CD4-positive, alpha-beta T cell (primary cell): ENCODE data around the gene GNG7. TPM values are rescaled to one million over a fixed set of nuclear protein-coding genes. Genes with fewer than 3 reads are reported as not detected.
"Not testable (repeated sequence)": the region's sequence is repeated elsewhere in the genome, so short reads cannot be mapped to it uniquely, and the experiment has no call there.

Source experiments
- ATAC-seq: fragments of 200-7000 bp; cut with Tn5 transposase; one replicate; pipeline ENCODE4 v1.10.0; 2022; ENCODE audit warnings: mild to moderate bottlenecking; ENCODE audit not compliant: poor library complexity
- CTCF ChIA-PET: fragments of 350-600 bp; sonication (Branson Sonifier 250); formaldehyde crosslinking; loops from one replicate; lab custom pipeline; 2021; ENCODE audit warnings: antibody characterized with exemption, inconsistent platforms; lab: Charles Lee
- POLR2A ChIA-PET: fragments of 350-600 bp; sonication (Branson Sonifier 250); formaldehyde crosslinking; loops from one replicate; lab custom pipeline; 2021; ENCODE audit warnings: antibody characterized with exemption, inconsistent platforms; lab: Charles Lee
- DNase-seq, 14 experiments: peaks; one replicate each; pipeline ENCODE4 v3.0.0-alpha.2; 2013 to 2020; ENCODE audit warnings: mixed read lengths in 2 of 14
- H3K27ac ChIP-seq, 2 donors: one replicate each; pipeline versions ENCODE4 v1.5.1 to v1.7.0; 2013; ENCODE audit warnings: low read length in 2 of 2, low read depth in 1 of 2, mild to moderate bottlenecking in 1 of 2
- H3K27me3 ChIP-seq, 2 experiments: 1 replicate in 1 of 2; 2 replicates in 1 of 2; pipeline versions ENCODE4 v1.6.1 to v1.7.0; 2013; ENCODE audit warnings: low read length in 2 of 2, control low read depth in 1 of 2, mild to moderate bottlenecking in 1 of 2, moderate library complexity in 1 of 2; ENCODE audit not compliant: insufficient read depth in 2 of 2, control insufficient read depth in 1 of 2
- H3K36me3 ChIP-seq: one replicate; pipeline ENCODE4 v1.6.1; 2013; ENCODE audit warnings: low read length, control low read depth; ENCODE audit not compliant: insufficient read depth
- H3K4me1 ChIP-seq: one replicate; pipeline ENCODE4 v1.6.1; 2013; ENCODE audit warnings: low read length, control low read depth; ENCODE audit not compliant: insufficient read depth
- H3K4me3 ChIP-seq: one replicate; pipeline ENCODE4 v1.5.1; 2013; ENCODE audit warnings: mild to moderate bottlenecking, low read length, moderate library complexity
- H3K9me3 ChIP-seq, 2 experiments: 1 replicate in 1 of 2; 2 replicates in 1 of 2; pipeline versions ENCODE4 v1.6.1 to v1.7.0; 2013; ENCODE audit warnings: low read length in 2 of 2, mild to moderate bottlenecking in 2 of 2, control low read depth in 1 of 2, moderate library complexity in 1 of 2; ENCODE audit not compliant: control insufficient read depth in 1 of 2, insufficient read depth in 1 of 2
- H3K27ac Mint-ChIP-seq: one replicate; pipeline ENCODE4 v1.8.0; 2020; ENCODE audit warnings: mixed read lengths
- H3K27me3 Mint-ChIP-seq: one replicate; pipeline ENCODE4 v1.8.0; 2021; ENCODE audit warnings: mixed read lengths
- H3K36me3 Mint-ChIP-seq: one replicate; pipeline ENCODE4 v1.8.0; 2021; ENCODE audit warnings: low read depth, mixed read lengths
- H3K4me1 Mint-ChIP-seq: one replicate; pipeline ENCODE4 v1.8.0; 2021; ENCODE audit warnings: low read depth, mixed read lengths
- H3K4me3 Mint-ChIP-seq: one replicate; pipeline ENCODE4 v1.8.0; 2020; ENCODE audit warnings: mild to moderate bottlenecking, mixed read lengths
- H3K9me3 Mint-ChIP-seq: one replicate; pipeline ENCODE4 v1.8.0; 2020; ENCODE audit warnings: mixed read lengths
- CTCF ChIP-seq: fragments of 200-600 bp; IDR thresholded peaks from one replicate; pipeline ENCODE4 v1.8.0; 2022; ENCODE audit warnings: antibody characterized with exemption, mild to moderate bottlenecking
- intact Hi-C, 2 experiments: fragments of 100-400 bp; cut with DNase I in 1 of 2; cut with micrococcal nuclease in 1 of 2; formaldehyde crosslinking; loops; one replicate each; pipeline versions ENCODE4 v1.15.1 to v1.9.0; 2023 to 2025; cut with DNase I, micrococcal nuclease
- total RNA-seq, 174 experiments: library from RNA in 2 of 174; stranded (reverse) in 2 of 174; gene quantifications; one replicate each; pipeline ENCODE4 v1.2.3 and lab custom pipeline; 2021 to 2026

The GNG7 gene
- total RNA-seq, 2 experiments from 2014 or later = 5.2 to 5.7 TPM

GRCh38 chr19:2543463-2544442, 158.7 kb downstream of the GNG7 start:
- Histone ChIP-seq H3K36me3 (no peaks in the 10 kb centered on the region), H3K9me3 (no peaks in the 10 kb centered on the region), H3K27ac (no peak overlapping the region), H3K27me3 (no peaks in the 10 kb centered on the region), H3K4me1 (peaks cover 20% of the 10 kb centered on the region), H3K4me3 (peak overlapping the region; percentile 49)
- ChIA-PET CTCF (interaction anchor here (2.1 to 2.4 kb wide), 2 partner anchors 66 to 67 kb away, joined by 6 read pairs; no protein-coding TSS in a partner anchor), POLR2A (interaction anchor here (1.4 to 3.2 kb wide), 2 partner anchors 18 to 67 kb away, joined by 6 to 19 read pairs; partner anchors contain the start of gene GADD45B)
- intact Hi-C loops = no loop called here
- Mint-ChIP-seq H3K4me1 (peaks cover 9% of the 10 kb centered on the region), H3K36me3 (no peaks in the 10 kb centered on the region), H3K27ac (no peak overlapping the region), H3K4me3 (peak overlapping the region; percentile 51), H3K27me3 (no peaks in the 10 kb centered on the region), H3K9me3 (no peaks in the 10 kb centered on the region)
- peak; percentile 93 for ATAC-seq
- no peak for TF ChIP-seq CTCF
- peak; percentile 23 to 84 (median 66) for DNase-seq

- Histone ChIP-seq H3K4me3 (peak overlapping the region; percentile 49), H3K4me1 (peaks cover 20% of the 10 kb centered on the region)
- ATAC-seq, H3K9me3 Mint-ChIP-seq, H3K9me3 ChIP-seq, DNase-seq, H3K4me1 Mint-ChIP-seq, H3K27me3 ChIP-seq, H3K36me3 Mint-ChIP-seq, intact Hi-C loops, H3K36me3 ChIP-seq, H3K27ac Mint-ChIP-seq, H3K27ac ChIP-seq, H3K4me3 Mint-ChIP-seq, H3K27me3 Mint-ChIP-seq: not testable (repeated sequence)
- ChIA-PET POLR2A (interaction anchor here (1.4 to 3.2 kb wide), 2 partner anchors 19 to 66 kb away, joined by 6 to 19 read pairs; partner anchors contain the start of gene GADD45B), CTCF (interaction anchor here (2.1 to 2.4 kb wide), 2 partner anchors 65 to 68 kb away, joined by 6 read pairs; no protein-coding TSS in a partner anchor)
These were observed 159.4 kb downstream of the GNG7 start for GRCh38 chr19:2543072-2543462.

- DNase-seq (no peak), ATAC-seq (no peak)
- Histone ChIP-seq H3K27me3 (no peaks in the 10 kb centered on the region), H3K4me1 (peaks cover 26% of the 10 kb centered on the region), H3K36me3 (no peaks in the 10 kb centered on the region), H3K27ac (no peak overlapping the region), H3K9me3 (no peaks in the 10 kb centered on the region), H3K4me3 (no peak overlapping the region)
- intact Hi-C loops = no loop called here
- H3K36me3 Mint-ChIP-seq = no peaks in the 10 kb centered on the region
- no peak overlapping the region for H3K4me3 Mint-ChIP-seq
- H3K27me3 Mint-ChIP-seq = no peaks in the 10 kb centered on the region
- POLR2A ChIA-PET = interaction anchor here (1.4 to 3.2 kb wide), 2 partner anchors 19 to 66 kb away, joined by 6 to 19 read pairs; partner anchors contain the start of gene GADD45B
- H3K9me3 Mint-ChIP-seq = no peaks in the 10 kb centered on the region
- no peak overlapping the region for H3K27ac Mint-ChIP-seq
- H3K4me1 Mint-ChIP-seq = peaks cover 9% of the 10 kb centered on the region
- no peak for TF ChIP-seq CTCF
- CTCF ChIA-PET = interaction anchor here (0.6 to 2.4 kb wide), 4 partner anchors 39 to 1321 kb away, joined by 3 to 6 read pairs (median 5); no protein-coding TSS in a partner anchor
These were observed 160.0 kb downstream of the GNG7 start for GRCh38 chr19:2542341-2543069.
